Sigmoid colon (tissue), 7 donors: ENCODE measurements around the gene GRIN1. TPM values are rescaled to one million over a fixed set of nuclear protein-coding genes. Genes with fewer than 3 reads are reported as not detected.
A peak's percentile ranks its signal among the peaks of the same experiment; 100 is the strongest.

Source experiments
- DNase-seq: peaks from one replicate; pipeline ENCODE4 v3.0.0-alpha.2; 2019
- H3K27ac ChIP-seq, 4 donors: fragments of 200-600 bp; sonication (generic); one replicate each; pipeline ENCODE4 v1.5.1; 2016 to 2019; ENCODE audit warnings: mild to moderate bottlenecking in 1 of 4
- H3K27me3 ChIP-seq, 3 donors: fragments of 200-600 bp; sonication (generic); one replicate each; pipeline ENCODE4 v1.5.1; 2019; ENCODE audit warnings: mild to moderate bottlenecking in 1 of 3
- H3K36me3 ChIP-seq, 4 donors: fragments of 200-600 bp; sonication (generic); one replicate each; pipeline ENCODE4 v1.5.1; 2016 to 2019
- H3K4me1 ChIP-seq, 4 donors: fragments of 200-600 bp; sonication (generic); one replicate each; pipeline ENCODE4 v1.5.1; 2017 to 2019
- H3K4me3 ChIP-seq, 4 donors: fragments of 200-600 bp; sonication (generic); one replicate each; pipeline ENCODE4 v1.5.1; 2017 to 2019; ENCODE audit warnings: mild to moderate bottlenecking in 2 of 4, moderate library complexity in 1 of 4
- H3K9me3 ChIP-seq, 4 donors: fragments of 200-600 bp in 3 of 4; sonication (generic) in 3 of 4; one replicate each; pipeline versions ENCODE4 v1.5.1 to v1.6.1; 2013 to 2019
- EP300 ChIP-seq, 4 donors: sonication (generic); formaldehyde crosslinking; IDR thresholded peaks; one replicate each; pipeline ENCODE4 v1.6.1; 2017; ENCODE audit warnings: antibody characterized with exemption in 4 of 4
- POLR2A ChIP-seq, 2 donors: fragments of 450-650 bp; IDR thresholded peaks; one replicate each; pipeline ENCODE4 v1.6.1; 2016; ENCODE audit warnings: antibody characterized with exemption in 2 of 2, mild to moderate bottlenecking in 2 of 2, moderate library complexity in 2 of 2
- POLR2AphosphoS5 ChIP-seq, 4 donors: sonication (generic); formaldehyde crosslinking; IDR thresholded peaks; one replicate each; pipeline ENCODE4 v1.6.1; 2017; ENCODE audit warnings: antibody characterized with exemption in 4 of 4
- WGBS, 2 donors: extraction: QIAGEN DNeasy Blood & Tissue Kit; methylation state at CpG; one replicate each; pipeline ENCODE4 v1.1.7; 2013; 5-methylcytosine and 5-hydroxymethylcytosine counted together
- intact Hi-C: fragments of 100-400 bp; cut with DNase I; formaldehyde crosslinking; loops from one replicate; pipeline ENCODE4 v1.15.1; 2023
- polyA plus RNA-seq, 3 donors: library from polyadenylated mRNA; stranded (reverse); fragments of 200-250 nt; gene quantifications; one replicate each; pipeline ENCODE4 v1.2.3, GENCODE V29; 2013
- total RNA-seq, 4 donors: library from RNA; depleted of rRNA; stranded (reverse); fragments of >200 nt; gene quantifications; one replicate each; pipeline ENCODE4 v1.1.0, GENCODE V29; 2016
- TF ChIP-seq, protein P1 (sequence below), 4 experiments: fragments of 450-650 bp in 3 of 4; fragments of 200-600 bp in 1 of 4; IDR thresholded peaks; one replicate each; pipeline ENCODE4 v1.5.1; 2016 to 2019; ENCODE audit warnings: antibody characterized with exemption in 4 of 4, mild to moderate bottlenecking in 3 of 4, moderate library complexity in 2 of 4
- donor health status: healthy with polysubstance abuse.
- donor health status: Bipolar disorder and iron deficiency.
- donor health status: healthy.

GRIN1 gene
- total and polyA plus RNA-seq, 7 donors = 0.16 to 1.1 (median 0.41) TPM; not detected in 2

DNA sequence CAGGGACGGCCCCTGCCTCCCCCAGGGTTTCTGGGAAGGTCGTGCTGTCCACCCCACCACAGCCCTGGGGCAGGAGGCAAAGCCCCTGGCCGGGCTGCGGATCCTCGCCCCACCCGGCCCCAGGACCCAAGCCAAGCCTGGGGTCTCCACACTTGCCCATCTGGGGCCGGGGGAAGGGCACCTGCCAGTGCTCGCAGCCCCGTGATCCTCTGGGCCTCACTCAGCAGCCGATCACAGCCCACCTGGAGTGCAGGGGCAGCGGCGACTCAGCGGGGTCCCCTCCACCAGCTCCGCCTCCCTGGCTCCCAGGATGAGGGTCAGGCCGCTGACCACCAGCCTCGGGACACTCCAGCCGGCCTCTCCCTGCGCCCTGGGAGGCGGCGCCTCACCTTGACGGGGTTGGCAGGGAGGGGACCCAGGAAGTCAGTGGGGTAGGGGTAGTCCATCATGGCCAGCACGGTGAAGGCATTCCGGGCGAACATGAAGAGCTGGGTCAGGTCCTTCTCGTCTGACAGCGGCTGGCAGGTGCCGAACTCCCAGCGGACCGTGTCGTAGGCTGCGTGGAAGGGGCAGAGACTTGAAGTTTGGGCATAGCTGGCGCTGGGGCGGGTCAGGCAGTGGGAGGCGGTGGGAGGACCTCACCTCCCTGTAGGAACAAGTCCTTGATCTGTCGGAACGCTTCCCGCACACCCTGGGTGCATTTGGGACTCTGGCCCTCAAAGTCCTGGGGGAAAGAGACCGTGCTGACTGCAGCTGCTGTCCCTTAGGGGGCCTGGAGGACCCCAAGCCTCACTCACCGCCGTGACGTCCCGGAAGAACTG is 26.2 kb upstream of the GRIN1 start:
- 95 to 97% methylated on average over 42 of the region's 42 CpGs for WGBS, 2 donors
- H3K27ac ChIP-seq = no peak overlapping the region
- intact Hi-C loops = no loop called here
- H3K4me1 ChIP-seq = peaks cover 0 to 18% (median 14%) of the 10 kb centered on the region in 4 donors
- TF ChIP-seq, protein P1, sequence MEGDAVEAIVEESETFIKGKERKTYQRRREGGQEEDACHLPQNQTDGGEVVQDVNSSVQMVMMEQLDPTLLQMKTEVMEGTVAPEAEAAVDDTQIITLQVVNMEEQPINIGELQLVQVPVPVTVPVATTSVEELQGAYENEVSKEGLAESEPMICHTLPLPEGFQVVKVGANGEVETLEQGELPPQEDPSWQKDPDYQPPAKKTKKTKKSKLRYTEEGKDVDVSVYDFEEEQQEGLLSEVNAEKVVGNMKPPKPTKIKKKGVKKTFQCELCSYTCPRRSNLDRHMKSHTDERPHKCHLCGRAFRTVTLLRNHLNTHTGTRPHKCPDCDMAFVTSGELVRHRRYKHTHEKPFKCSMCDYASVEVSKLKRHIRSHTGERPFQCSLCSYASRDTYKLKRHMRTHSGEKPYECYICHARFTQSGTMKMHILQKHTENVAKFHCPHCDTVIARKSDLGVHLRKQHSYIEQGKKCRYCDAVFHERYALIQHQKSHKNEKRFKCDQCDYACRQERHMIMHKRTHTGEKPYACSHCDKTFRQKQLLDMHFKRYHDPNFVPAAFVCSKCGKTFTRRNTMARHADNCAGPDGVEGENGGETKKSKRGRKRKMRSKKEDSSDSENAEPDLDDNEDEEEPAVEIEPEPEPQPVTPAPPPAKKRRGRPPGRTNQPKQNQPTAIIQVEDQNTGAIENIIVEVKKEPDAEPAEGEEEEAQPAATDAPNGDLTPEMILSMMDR (IDR thresholded peaks at IDR 0.05) = no peak
- TF ChIP-seq POLR2AphosphoS5 (IDR thresholded peaks at IDR 0.05) = no peak
- no peak for TF ChIP-seq EP300 (IDR thresholded peaks at IDR 0.05)
- TF ChIP-seq POLR2A (IDR thresholded peaks at IDR 0.05) = no peak
- H3K36me3 ChIP-seq = peaks cover 13 to 51% (median 29%) of the 10 kb centered on the region in 4 donors
- H3K27me3 ChIP-seq = no peaks in the 10 kb centered on the region
- no peaks in the 10 kb centered on the region for H3K9me3 ChIP-seq
- H3K4me3 ChIP-seq = no peak overlapping the region
- DNase-seq = peak; percentile 64

DNA sequence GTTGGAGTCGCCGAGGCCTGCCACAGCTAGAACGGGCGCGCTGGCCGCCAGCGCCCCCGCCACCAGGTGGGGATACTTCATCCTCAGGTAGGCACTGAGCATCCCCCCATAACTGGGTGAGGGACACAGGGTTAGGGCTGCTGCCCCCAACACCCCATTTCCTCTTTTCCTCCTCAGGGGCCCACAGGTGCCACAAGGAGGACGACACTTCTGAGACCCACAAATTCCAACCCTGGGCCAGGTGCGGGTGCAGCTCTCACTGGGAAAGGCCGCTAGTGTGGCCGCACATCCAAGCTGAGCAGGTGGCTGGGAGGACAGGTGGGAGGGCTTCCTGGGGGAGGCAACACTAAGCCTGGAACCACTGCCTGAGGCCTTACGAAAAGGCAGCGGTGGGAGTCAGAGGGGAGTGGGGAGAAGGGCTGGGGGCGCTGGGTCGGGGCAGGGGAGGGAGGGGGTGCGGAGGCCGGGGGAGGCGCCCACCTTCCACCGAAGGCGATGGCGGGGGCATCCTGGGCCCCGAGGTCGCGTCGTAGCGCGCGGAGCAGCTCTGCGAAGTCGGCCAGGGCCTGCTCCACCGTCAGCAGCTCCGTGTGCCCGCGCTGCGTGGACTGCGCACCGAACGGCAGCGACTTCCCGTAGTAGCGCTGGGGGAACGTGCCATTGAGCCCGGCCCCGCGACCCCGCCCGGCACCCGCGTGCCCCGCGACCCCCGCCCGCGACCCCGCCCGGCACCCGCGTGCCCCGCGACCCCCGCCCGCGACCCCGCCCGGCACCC is 25.4 kb upstream of the GRIN1 start:
- intact Hi-C loops = loop anchor here (2.0 kb wide), 2 partner anchors 27 to 109 kb away; partner anchors contain the start of genes MAN1B1 and RNF208
- 28 to 44% methylated on average over 66 of the region's 66 CpGs for WGBS, 2 donors
- Histone ChIP-seq H3K4me1 (peaks cover 0 to 18% (median 14%) of the 10 kb centered on the region in 4 donors), H3K36me3 (peaks cover 10 to 43% (median 22%) of the 10 kb centered on the region in 4 donors), H3K9me3 (no peaks in the 10 kb centered on the region), H3K27ac (no peak overlapping the region), H3K4me3 (peak overlapping the region; percentile 16 to 80 (median 68)), H3K27me3 (no peaks in the 10 kb centered on the region)
- peak; percentile 62 for DNase-seq
- TF ChIP-seq POLR2AphosphoS5 (IDR thresholded peaks at IDR 0.05) (no peak), EP300 (IDR thresholded peaks at IDR 0.05) (no peak), POLR2A (IDR thresholded peaks at IDR 0.05) (no peak)
- TF ChIP-seq, protein P1 (IDR thresholded peaks at IDR 0.05) = no peak

DNA sequence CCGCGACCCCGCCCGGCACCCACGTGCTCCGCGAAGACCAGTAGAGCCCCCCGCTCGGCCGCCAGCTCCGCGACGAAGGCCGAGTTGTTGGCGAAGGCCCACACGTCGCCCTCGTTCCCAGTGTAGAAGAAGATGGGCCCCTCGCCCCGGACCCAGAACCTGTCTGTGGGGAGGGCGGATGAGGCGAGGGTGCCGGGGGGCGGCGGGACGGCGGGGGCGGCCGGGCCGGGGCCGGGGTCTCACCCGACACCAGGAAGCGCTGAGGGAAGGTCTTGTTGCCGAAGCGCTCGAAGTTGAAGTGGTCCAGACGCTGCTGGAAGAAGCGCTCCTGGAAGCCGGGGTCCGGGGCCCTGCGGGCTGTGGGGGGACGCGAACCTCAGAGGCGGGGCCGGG is 24.7 kb upstream of the GRIN1 start:
- Histone ChIP-seq H3K27ac (peak overlapping the region; percentile 44 to 66 (median 52)), H3K36me3 (peaks cover 10 to 38% (median 19%) of the 10 kb centered on the region in 4 donors), H3K27me3 (no peaks in the 10 kb centered on the region), H3K4me1 (peaks cover 0 to 18% (median 14%) of the 10 kb centered on the region in 4 donors), H3K9me3 (no peaks in the 10 kb centered on the region), H3K4me3 (peak overlapping the region; percentile 67 to 86 (median 74))
- peak; percentile 70 for DNase-seq
- no peak for TF ChIP-seq POLR2AphosphoS5 (IDR thresholded peaks at IDR 0.05)
- 1% methylated on average over 45 of the region's 45 CpGs for WGBS, 2 donors
- intact Hi-C loops = loop anchor here (2.0 kb wide), 2 partner anchors 27 to 109 kb away; partner anchors contain the start of genes MAN1B1 and RNF208

DNA sequence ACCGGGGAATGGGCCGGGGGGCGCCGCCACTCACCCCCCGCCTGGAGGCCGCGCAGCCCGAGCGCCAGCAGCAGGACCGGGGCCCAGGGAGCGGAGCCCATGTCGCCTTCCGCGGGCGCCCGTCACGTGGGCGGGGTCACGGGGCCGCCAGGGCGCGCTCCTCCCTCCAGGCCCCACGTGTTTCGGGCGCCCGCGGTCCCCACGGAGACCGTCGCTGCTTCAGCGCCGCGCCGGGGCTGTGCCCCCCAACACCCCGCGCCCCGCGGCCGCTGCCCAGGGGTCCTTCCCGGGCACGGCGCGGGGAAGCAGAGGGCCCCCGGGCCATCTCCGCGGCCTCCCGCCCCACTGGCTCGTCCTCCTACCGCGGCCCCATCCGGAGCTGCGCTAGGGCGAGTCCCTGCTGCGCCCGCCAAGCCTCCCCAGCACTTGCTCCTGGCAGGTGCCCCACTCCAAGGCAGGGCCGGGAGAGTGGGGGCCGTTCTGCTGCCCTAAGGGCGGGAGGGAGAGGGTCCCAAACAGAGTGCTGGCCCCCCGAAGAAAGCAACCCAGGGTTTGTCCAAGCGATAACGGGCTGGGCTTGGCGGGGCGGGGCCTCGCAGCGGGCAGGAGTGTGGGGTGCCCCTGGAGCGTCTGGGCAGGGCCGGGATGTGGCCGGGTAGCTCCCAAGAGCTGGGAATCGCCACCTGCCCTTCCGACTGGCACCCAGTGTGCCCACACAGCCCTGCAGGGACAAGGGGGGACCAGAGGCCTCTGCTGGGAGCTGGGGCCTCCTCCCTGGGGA is 24.2 kb upstream of the GRIN1 start, which contains the start of gene DPP7:
TSS of gene DPP7 (minus strand) at position 121 of the 781 bp plus-strand sequence. CDS start at position 101, 20 bp downstream.
- TF ChIP-seq POLR2AphosphoS5 (IDR thresholded peaks at IDR 0.05) = peak in 3 of 4 donors; percentile 17 to 59 (median 33)
- no peak for TF ChIP-seq POLR2A (IDR thresholded peaks at IDR 0.05)
- TF ChIP-seq EP300 (IDR thresholded peaks at IDR 0.05) = no peak

More for the DNA sequence above, 24.2 kb upstream of the GRIN1 start, which contains the start of gene DPP7:
- Histone ChIP-seq H3K4me1 (peaks cover 0 to 18% (median 14%) of the 10 kb centered on the region in 4 donors), H3K36me3 (peaks cover 10 to 32% (median 18%) of the 10 kb centered on the region in 4 donors), H3K27ac (peak within 1 kb of the TSS; percentile 44 to 66 (median 52)), H3K4me3 (peak within 1 kb of the TSS; percentile 67 to 86 (median 74)), H3K9me3 (no peaks in the 10 kb centered on the region), H3K27me3 (no peaks in the 10 kb centered on the region)
- WGBS, 2 donors = 1 to 4% methylated on average over 70 of the region's 70 CpGs
- intact Hi-C loops = loop anchor here (2.0 kb wide), 2 partner anchors 28 to 108 kb away; partner anchors contain the start of genes MAN1B1 and RNF208
- DNase-seq = peak; percentile 87
